HepG2 (cell line): ENCODE data around the gene HLF. TPM values are rescaled to one million over a fixed set of nuclear protein-coding genes. Genes with fewer than 3 reads are reported as not detected.

Experiments
- ARID2 ChIP-seq: sonication (generic); formaldehyde crosslinking; IDR thresholded peaks from 2 replicates; pipeline ENCODE4 v1.8.1; 2022; ENCODE audit warnings: mild to moderate bottlenecking, missing genetic modification reagents, borderline replicate concordance
- ATAD3A ChIP-seq: sonication (generic); formaldehyde crosslinking; IDR thresholded peaks from 2 replicates; pipeline ENCODE4 v1.4.0; 2020; ENCODE audit warnings: missing genetic modification reagents
- BRCA1 ChIP-seq: sonication (generic); formaldehyde crosslinking; IDR thresholded peaks from 2 replicates; pipeline ENCODE4 v1.4.0; 2020; ENCODE audit warnings: missing genetic modification reagents
- GATA4 ChIP-seq: sonication (generic); IDR thresholded peaks from 2 replicates; pipeline ENCODE4 v1.6.1; 2016; ENCODE audit warnings: antibody characterized with exemption, low read depth, borderline replicate concordance
- KAT2B ChIP-seq: fragments of 150-350 bp; IDR thresholded peaks from 2 replicates; pipeline ENCODE4 v1.6.1; 2014; ENCODE audit warnings: low read depth, low read length, borderline replicate concordance
- NCOA1 ChIP-seq: sonication (generic); formaldehyde crosslinking; IDR thresholded peaks from 2 replicates; pipeline ENCODE4 v1.9.0; 2021; ENCODE audit warnings: missing genetic modification reagents
- NR2F2 ChIP-seq: IDR thresholded peaks from 2 replicates; pipeline ENCODE4 v1.6.1; 2012; ENCODE audit warnings: low read depth, inconsistent platforms, borderline replicate concordance
- TGIF2 ChIP-seq: IDR thresholded peaks from 2 replicates; pipeline ENCODE4 v1.6.1; 2016; ENCODE audit warnings: control low read depth, missing compliant biosample characterization
- ZFY ChIP-seq: sonication (generic); formaldehyde crosslinking; IDR thresholded peaks from 2 replicates; pipeline ENCODE4 v1.4.0; 2020; ENCODE audit warnings: missing genetic modification reagents
- ZKSCAN5 ChIP-seq: sonication (generic); formaldehyde crosslinking; IDR thresholded peaks from 2 replicates; pipeline ENCODE4 v1.5.1; 2020; ENCODE audit warnings: mild to moderate bottlenecking, missing genetic modification reagents
- ZMAT3 ChIP-seq: sonication (generic); formaldehyde crosslinking; conservative IDR thresholded peaks from 2 replicates; pipeline ENCODE4 v1.7.0; 2021; ENCODE audit warnings: missing genetic modification reagents
- ZSCAN20 ChIP-seq: sonication (generic); formaldehyde crosslinking; IDR thresholded peaks from 2 replicates; pipeline ENCODE4 v1.4.0; 2020; ENCODE audit warnings: missing genetic modification reagents, mild to moderate bottlenecking, borderline replicate concordance
- polyA plus RNA-seq, 8 experiments: library from polyadenylated mRNA; depleted of rRNA in 3 of 8; stranded (reverse) in 7 of 8; unstranded in 1 of 8; fragments of >200 nt; fragmentation: Illumina TruSeq in 4 of 8; extraction: Trizol in 4 of 8; gene quantifications; 2 replicates each; pipeline versions ENCODE4 v1.2.1 to v1.2.3, GENCODE V29; 2011 to 2016; ENCODE audit warnings: low read depth in 4 of 8, missing spikeins in 1 of 8, mixed read lengths in 1 of 8; ENCODE audit not compliant: insufficient read depth in 1 of 8
- total RNA-seq, 5 experiments: library from RNA; depleted of rRNA; stranded (reverse); fragments of >200 nt; fragmentation: Illumina TruSeq; extraction: Trizol; gene quantifications; 2 replicates each; pipeline ENCODE4 v1.2.3, GENCODE V29; 2016; ENCODE audit warnings: low read depth in 1 of 5
- TF ChIP-seq, protein P1 (sequence below), 2 experiments: IDR thresholded peaks; 2 replicates each; pipeline ENCODE4 v1.6.1; 2011 to 2012; ENCODE audit warnings: low read length in 2 of 2, borderline replicate concordance in 1 of 2, low read depth in 1 of 2, mild to moderate bottlenecking in 1 of 2, moderate library complexity in 1 of 2
- TF ChIP-seq, protein P2 (sequence below): sonication (generic); formaldehyde crosslinking; IDR thresholded peaks from 2 replicates; pipeline ENCODE4 v1.5.0; 2020; ENCODE audit warnings: mild to moderate bottlenecking, missing genetic modification reagents, borderline replicate concordance
- TF ChIP-seq, protein P3 (sequence below): sonication (generic); formaldehyde crosslinking; IDR thresholded peaks from 2 replicates; pipeline ENCODE4 v1.4.0; 2020; ENCODE audit warnings: missing genetic modification reagents, borderline replicate concordance

HLF gene
- total and polyA plus RNA-seq, 2 of the 13 experiments (the other 11 are each of a cell fraction or from before 2014, with no cell fraction given), result 202 to 346 TPM

DNA sequence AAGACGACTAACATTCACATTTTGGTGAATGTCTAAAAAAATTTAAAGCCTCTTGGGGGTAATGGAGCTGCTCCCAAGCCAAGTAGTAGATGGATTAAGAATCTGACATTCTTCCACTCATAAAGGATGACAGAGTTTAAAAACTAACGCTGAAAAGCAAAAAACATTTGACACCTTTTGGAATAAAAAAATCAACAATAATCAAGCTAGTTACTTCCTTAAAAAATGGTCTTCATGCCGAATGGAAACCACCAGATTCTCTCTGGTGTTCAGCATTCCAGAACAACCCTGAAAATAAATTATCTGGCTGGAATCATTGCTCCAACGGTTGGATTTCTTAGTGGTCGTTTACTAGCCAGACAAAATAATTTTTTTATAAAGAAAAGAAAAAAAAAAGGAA lies 18.0 kb downstream of the HLF start (continued):
- TF ChIP-seq, protein P1, sequence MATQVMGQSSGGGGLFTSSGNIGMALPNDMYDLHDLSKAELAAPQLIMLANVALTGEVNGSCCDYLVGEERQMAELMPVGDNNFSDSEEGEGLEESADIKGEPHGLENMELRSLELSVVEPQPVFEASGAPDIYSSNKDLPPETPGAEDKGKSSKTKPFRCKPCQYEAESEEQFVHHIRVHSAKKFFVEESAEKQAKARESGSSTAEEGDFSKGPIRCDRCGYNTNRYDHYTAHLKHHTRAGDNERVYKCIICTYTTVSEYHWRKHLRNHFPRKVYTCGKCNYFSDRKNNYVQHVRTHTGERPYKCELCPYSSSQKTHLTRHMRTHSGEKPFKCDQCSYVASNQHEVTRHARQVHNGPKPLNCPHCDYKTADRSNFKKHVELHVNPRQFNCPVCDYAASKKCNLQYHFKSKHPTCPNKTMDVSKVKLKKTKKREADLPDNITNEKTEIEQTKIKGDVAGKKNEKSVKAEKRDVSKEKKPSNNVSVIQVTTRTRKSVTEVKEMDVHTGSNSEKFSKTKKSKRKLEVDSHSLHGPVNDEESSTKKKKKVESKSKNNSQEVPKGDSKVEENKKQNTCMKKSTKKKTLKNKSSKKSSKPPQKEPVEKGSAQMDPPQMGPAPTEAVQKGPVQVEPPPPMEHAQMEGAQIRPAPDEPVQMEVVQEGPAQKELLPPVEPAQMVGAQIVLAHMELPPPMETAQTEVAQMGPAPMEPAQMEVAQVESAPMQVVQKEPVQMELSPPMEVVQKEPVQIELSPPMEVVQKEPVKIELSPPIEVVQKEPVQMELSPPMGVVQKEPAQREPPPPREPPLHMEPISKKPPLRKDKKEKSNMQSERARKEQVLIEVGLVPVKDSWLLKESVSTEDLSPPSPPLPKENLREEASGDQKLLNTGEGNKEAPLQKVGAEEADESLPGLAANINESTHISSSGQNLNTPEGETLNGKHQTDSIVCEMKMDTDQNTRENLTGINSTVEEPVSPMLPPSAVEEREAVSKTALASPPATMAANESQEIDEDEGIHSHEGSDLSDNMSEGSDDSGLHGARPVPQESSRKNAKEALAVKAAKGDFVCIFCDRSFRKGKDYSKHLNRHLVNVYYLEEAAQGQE (IDR thresholded peaks at IDR 0.05; ENCODE audit: borderline replicate concordance in 1 of 2, low read depth in 1 of 2, low read length in 2 of 2), result no peak
- no peak for TF ChIP-seq KAT2B
- TF ChIP-seq ATAD3A (CRISPR knock-in tag), result no peak
- TF ChIP-seq GATA4, result no peak
- no peak for TF ChIP-seq BRCA1 (CRISPR knock-in tag)
- no peak for TF ChIP-seq TGIF2 (CRISPR knock-in tag)
- TF ChIP-seq, protein P2, sequence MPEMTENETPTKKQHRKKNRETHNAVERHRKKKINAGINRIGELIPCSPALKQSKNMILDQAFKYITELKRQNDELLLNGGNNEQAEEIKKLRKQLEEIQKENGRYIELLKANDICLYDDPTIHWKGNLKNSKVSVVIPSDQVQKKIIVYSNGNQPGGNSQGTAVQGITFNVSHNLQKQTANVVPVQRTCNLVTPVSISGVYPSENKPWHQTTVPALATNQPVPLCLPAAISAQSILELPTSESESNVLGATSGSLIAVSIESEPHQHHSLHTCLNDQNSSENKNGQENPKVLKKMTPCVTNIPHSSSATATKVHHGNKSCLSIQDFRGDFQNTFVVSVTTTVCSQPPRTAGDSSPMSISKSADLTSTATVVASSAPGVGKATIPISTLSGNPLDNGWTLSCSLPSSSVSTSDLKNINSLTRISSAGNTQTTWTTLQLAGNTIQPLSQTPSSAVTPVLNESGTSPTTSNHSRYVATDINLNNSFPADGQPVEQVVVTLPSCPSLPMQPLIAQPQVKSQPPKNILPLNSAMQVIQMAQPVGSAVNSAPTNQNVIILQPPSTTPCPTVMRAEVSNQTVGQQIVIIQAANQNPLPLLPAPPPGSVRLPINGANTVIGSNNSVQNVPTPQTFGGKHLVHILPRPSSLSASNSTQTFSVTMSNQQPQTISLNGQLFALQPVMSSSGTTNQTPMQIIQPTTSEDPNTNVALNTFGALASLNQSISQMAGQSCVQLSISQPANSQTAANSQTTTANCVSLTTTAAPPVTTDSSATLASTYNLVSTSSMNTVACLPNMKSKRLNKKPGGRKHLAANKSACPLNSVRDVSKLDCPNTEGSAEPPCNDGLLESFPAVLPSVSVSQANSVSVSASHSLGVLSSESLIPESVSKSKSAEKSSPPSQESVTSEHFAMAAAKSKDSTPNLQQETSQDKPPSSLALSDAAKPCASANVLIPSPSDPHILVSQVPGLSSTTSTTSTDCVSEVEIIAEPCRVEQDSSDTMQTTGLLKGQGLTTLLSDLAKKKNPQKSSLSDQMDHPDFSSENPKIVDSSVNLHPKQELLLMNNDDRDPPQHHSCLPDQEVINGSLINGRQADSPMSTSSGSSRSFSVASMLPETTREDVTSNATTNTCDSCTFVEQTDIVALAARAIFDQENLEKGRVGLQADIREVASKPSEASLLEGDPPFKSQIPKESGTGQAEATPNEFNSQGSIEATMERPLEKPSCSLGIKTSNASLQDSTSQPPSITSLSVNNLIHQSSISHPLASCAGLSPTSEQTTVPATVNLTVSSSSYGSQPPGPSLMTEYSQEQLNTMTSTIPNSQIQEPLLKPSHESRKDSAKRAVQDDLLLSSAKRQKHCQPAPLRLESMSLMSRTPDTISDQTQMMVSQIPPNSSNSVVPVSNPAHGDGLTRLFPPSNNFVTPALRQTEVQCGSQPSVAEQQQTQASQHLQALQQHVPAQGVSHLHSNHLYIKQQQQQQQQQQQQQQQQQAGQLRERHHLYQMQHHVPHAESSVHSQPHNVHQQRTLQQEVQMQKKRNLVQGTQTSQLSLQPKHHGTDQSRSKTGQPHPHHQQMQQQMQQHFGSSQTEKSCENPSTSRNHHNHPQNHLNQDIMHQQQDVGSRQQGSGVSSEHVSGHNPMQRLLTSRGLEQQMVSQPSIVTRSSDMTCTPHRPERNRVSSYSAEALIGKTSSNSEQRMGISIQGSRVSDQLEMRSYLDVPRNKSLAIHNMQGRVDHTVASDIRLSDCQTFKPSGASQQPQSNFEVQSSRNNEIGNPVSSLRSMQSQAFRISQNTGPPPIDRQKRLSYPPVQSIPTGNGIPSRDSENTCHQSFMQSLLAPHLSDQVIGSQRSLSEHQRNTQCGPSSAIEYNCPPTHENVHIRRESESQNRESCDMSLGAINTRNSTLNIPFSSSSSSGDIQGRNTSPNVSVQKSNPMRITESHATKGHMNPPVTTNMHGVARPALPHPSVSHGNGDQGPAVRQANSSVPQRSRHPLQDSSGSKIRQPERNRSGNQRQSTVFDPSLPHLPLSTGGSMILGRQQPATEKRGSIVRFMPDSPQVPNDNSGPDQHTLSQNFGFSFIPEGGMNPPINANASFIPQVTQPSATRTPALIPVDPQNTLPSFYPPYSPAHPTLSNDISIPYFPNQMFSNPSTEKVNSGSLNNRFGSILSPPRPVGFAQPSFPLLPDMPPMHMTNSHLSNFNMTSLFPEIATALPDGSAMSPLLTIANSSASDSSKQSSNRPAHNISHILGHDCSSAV (CRISPR knock-in tag), result no peak
- no peak for TF ChIP-seq ZKSCAN5 (CRISPR knock-in tag)
- no peak for TF ChIP-seq ZMAT3 (CRISPR knock-in tag)
- TF ChIP-seq NCOA1 (CRISPR knock-in tag), result no peak
- no peak for TF ChIP-seq NR2F2
- TF ChIP-seq ARID2 (CRISPR knock-in tag), result no peak
- TF ChIP-seq ZSCAN20, result 0 out of 2 replicates have a peak, but pooled peaks have one; percentile 33
- TF ChIP-seq ZFY (CRISPR knock-in tag), result 0 out of 2 replicates have a peak, but pooled peaks have one; percentile 14
- TF ChIP-seq, protein P3, sequence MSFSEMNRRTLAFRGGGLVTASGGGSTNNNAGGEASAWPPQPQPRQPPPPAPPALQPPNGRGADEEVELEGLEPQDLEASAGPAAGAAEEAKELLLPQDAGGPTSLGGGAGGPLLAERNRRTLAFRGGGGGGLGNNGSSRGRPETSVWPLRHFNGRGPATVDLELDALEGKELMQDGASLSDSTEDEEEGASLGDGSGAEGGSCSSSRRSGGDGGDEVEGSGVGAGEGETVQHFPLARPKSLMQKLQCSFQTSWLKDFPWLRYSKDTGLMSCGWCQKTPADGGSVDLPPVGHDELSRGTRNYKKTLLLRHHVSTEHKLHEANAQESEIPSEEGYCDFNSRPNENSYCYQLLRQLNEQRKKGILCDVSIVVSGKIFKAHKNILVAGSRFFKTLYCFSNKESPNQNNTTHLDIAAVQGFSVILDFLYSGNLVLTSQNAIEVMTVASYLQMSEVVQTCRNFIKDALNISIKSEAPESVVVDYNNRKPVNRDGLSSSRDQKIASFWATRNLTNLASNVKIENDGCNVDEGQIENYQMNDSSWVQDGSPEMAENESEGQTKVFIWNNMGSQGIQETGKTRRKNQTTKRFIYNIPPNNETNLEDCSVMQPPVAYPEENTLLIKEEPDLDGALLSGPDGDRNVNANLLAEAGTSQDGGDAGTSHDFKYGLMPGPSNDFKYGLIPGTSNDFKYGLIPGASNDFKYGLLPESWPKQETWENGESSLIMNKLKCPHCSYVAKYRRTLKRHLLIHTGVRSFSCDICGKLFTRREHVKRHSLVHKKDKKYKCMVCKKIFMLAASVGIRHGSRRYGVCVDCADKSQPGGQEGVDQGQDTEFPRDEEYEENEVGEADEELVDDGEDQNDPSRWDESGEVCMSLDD (CRISPR knock-in tag), result 0 out of 2 replicates have a peak, but pooled peaks have one; percentile 10
